Measurements from ENCODE around the gene WASHC4.

Gene WASHC4

GRCh38 chr12:105202202-105202601 lies 94.7 kb downstream of the WASHC4 start:
- DNase-seq (ENCODE audit: insufficient read length, low spot score): no peak
- no peak for FAIRE-seq

- FAIRE-seq: no peak
- DNase-seq (ENCODE audit: insufficient read length, low spot score): no peak
Observed at GRCh38 chr12:105204127-105204526, 96.6 kb downstream of the WASHC4 start.

- no peak for FAIRE-seq
- no peak for DNase-seq (ENCODE audit: insufficient read length, low spot score)
Observed at GRCh38 chr12:105204916-105205315, 97.4 kb downstream of the WASHC4 start.

GRCh38 chr12:105205322-105206048 lies 98.0 kb downstream of the WASHC4 start:
- no peak for DNase-seq (ENCODE audit: insufficient read length, low spot score)
- no peak for FAIRE-seq

GRCh38 chr12:105206686-105207374 lies 99.3 kb downstream of the WASHC4 start:
- DNase-seq (ENCODE audit: insufficient read length, low spot score) (no peak), FAIRE-seq (no peak)

- FAIRE-seq (no peak), DNase-seq (ENCODE audit: insufficient read length, low spot score) (no peak)
Observed at GRCh38 chr12:105209091-105209490, 101.6 kb downstream of the WASHC4 start.

GRCh38 chr12:105212438-105212837 lies 104.9 kb downstream of the WASHC4 start:
- DNase-seq (ENCODE audit: insufficient read length, low spot score): no peak
- FAIRE-seq: no peak

GRCh38 chr12:105214148-105214547 lies 106.6 kb downstream of the WASHC4 start:
- DNase-seq (ENCODE audit: insufficient read length, low spot score): no peak
- FAIRE-seq: no peak

- no peak for DNase-seq (ENCODE audit: insufficient read length, low spot score)
- no peak for FAIRE-seq
Observed at GRCh38 chr12:105214670-105215375, 107.3 kb downstream of the WASHC4 start.

GRCh38 chr12:105218434-105218833 lies 110.9 kb downstream of the WASHC4 start:
- DNase-seq (ENCODE audit: insufficient read length, low spot score) (no peak), FAIRE-seq (no peak)
